SK-N-MC (cell line): ENCODE results near the gene KRT40.
A peak's percentile ranks its signal among the peaks of the same experiment; 100 is the strongest.

Experiments
- DNase-seq: peaks from one replicate; pipeline ENCODE4 v3.0.0-alpha.2; 2011; ENCODE audit warnings: low read depth, low spot score
- H3K27ac ChIP-seq: fragments of 200-600 bp; sonication (generic); 2 replicates; pipeline ENCODE4 v1.5.1; 2016; ENCODE audit warnings: mixed run types
- H3K36me3 ChIP-seq: fragments of 200-600 bp; sonication (generic); 2 replicates; pipeline ENCODE4 v1.6.1; 2017; ENCODE audit warnings: antibody characterized with exemption, low read length, mixed read lengths; ENCODE audit not compliant: insufficient read depth
- H3K4me3 ChIP-seq: fragments of 200-600 bp; sonication (generic); 2 replicates; pipeline ENCODE4 v1.5.1; 2016
- H3K9ac ChIP-seq: fragments of 200-600 bp; sonication (generic); 2 replicates; pipeline ENCODE4 v1.8.0; 2017; ENCODE audit warnings: mixed run types, mixed read lengths; ENCODE audit not compliant: insufficient read length
- H3K9me3 ChIP-seq: fragments of 200-600 bp; sonication (generic); 2 replicates; pipeline ENCODE4 v1.6.1; 2017; ENCODE audit warnings: low read depth, mild to moderate bottlenecking, antibody characterized with exemption, low read length, moderate library complexity, mixed read lengths
- EZH2 ChIP-seq: fragments of 200-600 bp; sonication (generic); IDR thresholded peaks from one replicate; pipeline ENCODE4 v1.6.1; 2017; ENCODE audit warnings: antibody characterized with exemption
- FOXP2 ChIP-seq: optimal IDR thresholded peaks from 2 replicates; pipeline ENCODE3; 2011; ENCODE audit warnings: mild to moderate bottlenecking, moderate library complexity; ENCODE audit not compliant: insufficient read depth; ENCODE audit errors: extremely low read length, control extremely low read depth
- POLR2AphosphoS5 ChIP-seq: IDR thresholded peaks from 2 replicates; pipeline ENCODE4 v1.6.1; 2012; ENCODE audit warnings: mild to moderate bottlenecking, low read depth, low read length, borderline replicate concordance

The KRT40 gene

GRCh38 chr17:40992666-40993065 lies 8.5 kb upstream of the KRT40 start:
- H3K27ac ChIP-seq, result no peak overlapping the region
- no peaks in the 10 kb centered on the region for H3K9me3 ChIP-seq
- H3K4me3 ChIP-seq, result no peak overlapping the region
- no peak for DNase-seq
- no peak for TF ChIP-seq EZH2
- TF ChIP-seq FOXP2, result no peak
- TF ChIP-seq POLR2AphosphoS5, result no peak
- H3K9ac ChIP-seq, result no peak overlapping the region
- H3K36me3 ChIP-seq, result peaks cover 3% of the 10 kb centered on the region; the same call in 1 of the 2 replicates

- peaks cover 3% of the 10 kb centered on the region; the same call in 1 of the 2 replicates for H3K36me3 ChIP-seq
- DNase-seq, result no peak
- TF ChIP-seq EZH2, result no peak
- no peak for TF ChIP-seq FOXP2
- no peak for TF ChIP-seq POLR2AphosphoS5
- no peaks in the 10 kb centered on the region for H3K9me3 ChIP-seq
- H3K9ac ChIP-seq, result no peak overlapping the region
- H3K27ac ChIP-seq, result no peak overlapping the region
- H3K4me3 ChIP-seq, result no peak overlapping the region
These were observed 2.8 kb upstream of the KRT40 start for GRCh38 chr17:40986920-40987319.

DNA sequence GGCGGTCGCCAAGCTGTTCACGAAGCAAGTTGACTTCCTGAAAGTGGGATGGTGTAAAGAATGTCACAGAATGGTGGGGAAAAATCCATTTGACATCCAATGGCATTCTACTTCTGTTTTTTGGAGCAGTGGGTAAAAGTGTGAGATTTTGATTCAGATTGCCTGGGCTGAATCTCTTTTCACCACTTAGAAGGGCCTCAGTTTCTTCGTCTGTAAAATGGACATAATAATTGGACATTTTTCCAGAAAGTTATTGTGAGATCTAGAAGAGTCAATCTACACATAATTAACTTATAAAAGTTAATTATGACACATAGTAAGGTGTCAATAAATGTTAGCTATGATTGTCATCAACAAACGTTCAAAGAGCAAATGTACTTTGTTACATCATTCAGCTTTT lies 3.0 kb downstream of the KRT40 start:
- TF ChIP-seq FOXP2 (no peak), EZH2 (no peak), POLR2AphosphoS5 (no peak)
- Histone ChIP-seq H3K9me3 (no peaks in the 10 kb centered on the region), H3K27ac (no peak overlapping the region), H3K36me3 (no peaks in the 10 kb centered on the region), H3K9ac (no peak overlapping the region), H3K4me3 (no peak overlapping the region)
- DNase-seq, result no peak

DNA sequence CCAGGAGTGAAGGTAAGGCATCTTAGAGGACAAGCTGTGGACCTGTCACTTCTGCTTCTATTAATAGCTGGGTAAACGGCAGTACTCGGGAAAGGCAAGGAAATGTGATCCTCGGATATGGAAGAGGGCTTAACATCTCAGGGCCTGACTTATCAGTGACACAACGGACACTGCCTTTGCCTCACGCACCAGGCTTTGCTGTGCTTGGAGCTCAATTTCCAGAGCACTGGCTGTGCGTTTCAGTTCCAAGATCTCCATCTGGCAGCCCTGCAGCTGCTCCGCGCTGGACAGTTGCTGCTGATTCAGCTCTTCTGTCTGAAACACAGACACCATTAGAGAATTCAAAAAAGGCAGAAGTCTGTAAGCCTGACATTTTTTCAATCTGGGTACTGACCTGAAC lies 3.5 kb downstream of the KRT40 start:
- no peak overlapping the region for H3K4me3 ChIP-seq
- TF ChIP-seq EZH2 (no peak), POLR2AphosphoS5 (no peak), FOXP2 (no peak)
- H3K36me3 ChIP-seq, result no peaks in the 10 kb centered on the region
- H3K9me3 ChIP-seq, result no peaks in the 10 kb centered on the region
- DNase-seq, result no peak
- no peak overlapping the region for H3K9ac ChIP-seq
- 0 out of 2 replicates have a peak overlapping the region, but pooled peaks have one; percentile 21 for H3K27ac ChIP-seq

- no peak overlapping the region for H3K4me3 ChIP-seq
- H3K9ac ChIP-seq, result no peak overlapping the region
- no peak overlapping the region for H3K27ac ChIP-seq
- no peaks in the 10 kb centered on the region for H3K36me3 ChIP-seq
- no peaks in the 10 kb centered on the region for H3K9me3 ChIP-seq
- no peak for DNase-seq
- TF ChIP-seq FOXP2 (no peak), POLR2AphosphoS5 (no peak), EZH2 (no peak)
These were observed 4.0 kb downstream of the KRT40 start for GRCh38 chr17:40980117-40980516.

DNA sequence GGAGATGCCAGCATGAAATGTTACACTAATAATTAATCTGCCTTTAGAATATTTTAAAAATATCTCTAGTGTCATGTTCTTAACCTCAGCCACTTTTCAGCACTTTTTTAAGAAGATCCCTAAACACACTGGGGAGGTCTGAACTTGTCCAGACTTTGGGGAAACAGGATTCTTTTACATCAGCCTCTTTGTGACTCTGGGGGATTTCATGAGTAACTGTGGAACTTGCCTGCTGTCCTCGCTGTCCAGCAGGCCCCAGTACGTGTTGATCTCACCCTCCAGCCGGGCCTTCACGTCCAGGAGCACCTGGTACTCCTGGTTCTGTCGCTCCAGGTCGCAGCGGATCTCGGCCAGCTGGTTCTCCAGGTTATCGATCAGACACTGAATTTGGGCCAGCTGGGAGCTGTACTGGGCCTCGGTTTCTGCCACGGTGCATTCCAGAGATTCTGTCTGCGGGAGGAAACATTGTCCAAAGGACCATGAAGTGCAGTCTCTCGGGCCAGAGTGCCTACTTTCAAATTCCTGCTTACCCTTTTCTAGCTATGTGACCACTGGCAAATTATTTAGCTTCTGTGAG lies 5.5 kb downstream of the KRT40 start:
- DNase-seq, result no peak
- Histone ChIP-seq H3K36me3 (no peaks in the 10 kb centered on the region), H3K9ac (peak overlapping the region; percentile 14), H3K27ac (peak overlapping the region; percentile 86), H3K9me3 (no peaks in the 10 kb centered on the region), H3K4me3 (0 out of 2 replicates have a peak overlapping the region, but pooled peaks have one; percentile 45)
- TF ChIP-seq FOXP2 (no peak), POLR2AphosphoS5 (no peak), EZH2 (no peak)

DNA sequence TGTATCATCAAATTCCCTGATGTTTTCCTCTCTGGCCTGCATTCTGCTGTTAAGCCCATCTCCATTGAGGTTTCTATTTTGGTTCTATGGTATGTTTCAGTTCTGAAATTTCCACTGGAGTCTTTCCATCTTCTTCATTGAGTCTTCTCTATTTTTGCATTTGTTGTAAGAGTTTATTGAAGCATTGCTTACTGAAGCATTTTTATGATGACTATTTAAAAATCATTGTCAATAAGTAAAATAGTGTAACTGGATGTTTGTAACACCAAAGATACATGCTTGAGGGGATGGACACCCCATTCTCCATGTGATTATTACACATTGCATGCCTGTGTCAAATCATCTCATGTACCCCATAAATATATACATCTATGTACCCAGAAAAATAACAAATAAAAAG lies 8.6 kb downstream of the KRT40 start:
- no peak for DNase-seq
- H3K9ac ChIP-seq, result no peak overlapping the region
- TF ChIP-seq FOXP2 (no peak), POLR2AphosphoS5 (no peak)
- H3K4me3 ChIP-seq, result no peak overlapping the region
- H3K36me3 ChIP-seq, result no peaks in the 10 kb centered on the region
- no peak overlapping the region for H3K27ac ChIP-seq
- no peaks in the 10 kb centered on the region for H3K9me3 ChIP-seq

DNA sequence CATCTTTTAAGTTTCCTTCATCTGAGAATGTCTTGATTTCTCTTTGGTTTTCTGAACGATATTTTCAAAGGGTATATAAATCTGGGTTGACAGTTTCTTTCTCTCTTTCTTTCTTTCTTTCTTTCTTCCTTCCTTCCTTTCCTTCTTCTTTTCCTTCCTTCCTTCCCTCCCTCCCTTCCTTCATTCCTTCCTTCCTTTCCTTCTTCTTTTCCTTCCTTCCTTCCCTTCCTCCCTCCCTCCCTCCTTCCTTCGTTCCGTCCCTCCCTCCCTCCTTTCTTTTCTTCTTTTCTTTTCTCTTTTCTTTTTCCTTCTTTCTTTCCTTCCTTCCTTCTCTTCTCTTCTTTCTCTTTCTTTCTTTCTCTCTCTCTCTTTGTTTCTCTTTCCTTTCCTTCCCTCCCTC lies 9.8 kb downstream of the KRT40 start:
- no peak overlapping the region for H3K4me3 ChIP-seq
- no peaks in the 10 kb centered on the region for H3K36me3 ChIP-seq
- H3K9ac ChIP-seq, result no peak overlapping the region
- TF ChIP-seq FOXP2, result no peak
- no peak for TF ChIP-seq POLR2AphosphoS5
- no peak for TF ChIP-seq EZH2
- no peaks in the 10 kb centered on the region; the same call in 1 of the 2 replicates for H3K9me3 ChIP-seq
- no peak overlapping the region for H3K27ac ChIP-seq
- no peak for DNase-seq

- H3K36me3 ChIP-seq, result no peaks in the 10 kb centered on the region
- no peaks in the 10 kb centered on the region; the same call in 1 of the 2 replicates for H3K9me3 ChIP-seq
- no peak for DNase-seq
- no peak for TF ChIP-seq FOXP2
- TF ChIP-seq POLR2AphosphoS5, result no peak
- no peak for TF ChIP-seq EZH2
- 0 out of 2 replicates have a peak overlapping the region, but pooled peaks have one; percentile 33 for H3K27ac ChIP-seq
- H3K4me3 ChIP-seq, result no peak overlapping the region
- no peak overlapping the region for H3K9ac ChIP-seq
These were observed 16.5 kb downstream of the KRT40 start for GRCh38 chr17:40967582-40967981.
